ENCODE data around the gene PRIMA1. TPM values are rescaled to one million over a fixed set of nuclear protein-coding genes. Genes with fewer than 3 reads are reported as not detected.
A peak's percentile ranks its signal among the peaks of the same experiment; 100 is the strongest.

PRIMA1 gene
- total and polyA plus RNA-seq, 2 donors from 2014 or later = 1.0 to 1.7 TPM

DNA sequence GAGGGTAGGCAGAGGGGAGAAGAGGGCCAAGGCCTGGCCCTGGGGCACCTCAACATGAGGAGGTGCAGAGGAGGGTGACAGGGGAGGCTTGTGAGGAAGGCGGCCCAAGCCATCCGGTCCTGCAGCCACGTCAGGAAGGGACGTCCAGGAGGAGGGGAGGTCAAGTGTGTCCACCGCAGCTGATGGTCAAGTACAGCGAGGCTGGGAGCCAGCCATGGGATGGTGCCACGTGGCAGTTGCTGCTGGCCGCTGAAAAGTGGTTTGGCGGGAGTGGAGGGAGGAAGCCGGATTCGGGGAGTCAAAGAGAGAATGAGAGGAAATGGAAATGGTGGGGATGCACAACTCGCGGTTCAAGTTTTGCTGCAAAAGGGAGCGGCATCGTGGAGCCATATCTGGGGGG lies 41.2 kb downstream of the PRIMA1 start:
- H3K4me1 ChIP-seq (ENCODE audit: control insufficient read depth in 2 of 3, insufficient read depth in 2 of 3, low read depth in 1 of 3, low read length in 3 of 3) = no peaks in the 10 kb centered on the region
- H3K9me3 ChIP-seq (ENCODE audit: control insufficient read depth in 2 of 3, insufficient read depth in 1 of 3, low read length in 3 of 3) = no peaks in the 10 kb centered on the region
- DNase-seq (peak in 1 of 5 donors; percentile 27), FAIRE-seq (no peak)
- no peak for TF ChIP-seq CTCF (IDR thresholded peaks at IDR 0.05; ENCODE audit: borderline replicate concordance, extremely low read depth, insufficient read depth)
- intact Hi-C loops (cut with DNase I) = no loop called here
- H3K9ac ChIP-seq (ENCODE audit: low read length in 3 of 3) = no peak overlapping the region
- no peaks in the 10 kb centered on the region for H3K36me3 ChIP-seq (ENCODE audit: control insufficient read depth in 2 of 3, insufficient read depth in 3 of 3, low read length in 3 of 3)
- no peak overlapping the region for H3K27ac ChIP-seq (ENCODE audit: low read depth in 2 of 2, low read length in 2 of 2)
- no peak overlapping the region for H3K4me3 ChIP-seq (ENCODE audit: low read length in 3 of 3)
- no peaks in the 10 kb centered on the region for H3K27me3 ChIP-seq (ENCODE audit: control insufficient read depth, insufficient read depth, low read length)

GRCh38 chr14:93745603-93746273 lies 42.5 kb downstream of the PRIMA1 start:
- H3K4me1 ChIP-seq (ENCODE audit: control insufficient read depth in 2 of 3, insufficient read depth in 2 of 3, low read depth in 1 of 3, low read length in 3 of 3) = no peaks in the 10 kb centered on the region
- DNase-seq = peak in 1 of 5 donors; percentile 34
- no peaks in the 10 kb centered on the region for H3K36me3 ChIP-seq (ENCODE audit: control insufficient read depth in 2 of 3, insufficient read depth in 3 of 3, low read length in 3 of 3)
- intact Hi-C loops (cut with DNase I) = no loop called here
- no peaks in the 10 kb centered on the region for H3K9me3 ChIP-seq (ENCODE audit: control insufficient read depth in 2 of 3, insufficient read depth in 1 of 3, low read length in 3 of 3)
- no peak for TF ChIP-seq CTCF (IDR thresholded peaks at IDR 0.05; ENCODE audit: borderline replicate concordance, extremely low read depth, insufficient read depth)
- no peaks in the 10 kb centered on the region for H3K27me3 ChIP-seq (ENCODE audit: control insufficient read depth, insufficient read depth, low read length)
- FAIRE-seq = no peak
- no peak overlapping the region for H3K27ac ChIP-seq (ENCODE audit: low read depth in 2 of 2, low read length in 2 of 2)
- no peak overlapping the region for H3K9ac ChIP-seq (ENCODE audit: low read length in 3 of 3)
- no peak overlapping the region for H3K4me3 ChIP-seq (ENCODE audit: low read length in 3 of 3)

DNA sequence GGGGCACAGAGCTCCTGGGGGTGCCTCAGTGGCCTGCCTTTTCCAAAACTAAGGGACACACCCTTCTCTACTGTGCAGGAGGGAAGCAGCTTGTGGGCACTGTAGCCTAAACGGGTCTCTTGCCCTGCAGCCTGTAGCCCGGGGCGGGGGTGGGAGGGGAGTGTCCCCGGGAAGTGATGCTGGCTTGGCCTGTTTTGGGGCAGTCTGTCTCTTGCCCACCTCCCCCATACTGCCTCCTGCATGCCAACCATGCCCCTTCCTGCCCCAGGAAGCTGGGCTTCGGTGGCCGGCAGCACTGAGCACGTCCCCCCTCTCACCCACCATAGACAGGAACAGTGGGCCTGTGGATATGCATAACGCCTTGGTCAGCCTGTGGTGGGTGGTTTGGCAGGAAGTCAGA lies 43.4 kb downstream of the PRIMA1 start:
- Histone ChIP-seq H3K9me3 (ENCODE audit: control insufficient read depth in 2 of 3, insufficient read depth in 1 of 3, low read length in 3 of 3) (no peaks in the 10 kb centered on the region), H3K4me1 (ENCODE audit: control insufficient read depth in 2 of 3, insufficient read depth in 2 of 3, low read depth in 1 of 3, low read length in 3 of 3) (no peaks in the 10 kb centered on the region), H3K36me3 (ENCODE audit: control insufficient read depth in 2 of 3, insufficient read depth in 3 of 3, low read length in 3 of 3) (no peaks in the 10 kb centered on the region), H3K27me3 (ENCODE audit: control insufficient read depth, insufficient read depth, low read length) (no peaks in the 10 kb centered on the region), H3K4me3 (ENCODE audit: low read length in 3 of 3) (no peak overlapping the region), H3K9ac (ENCODE audit: low read length in 3 of 3) (no peak overlapping the region), H3K27ac (ENCODE audit: low read depth in 2 of 2, low read length in 2 of 2) (no peak overlapping the region)
- FAIRE-seq (no peak), DNase-seq (no peak)
- intact Hi-C loops (cut with DNase I) = no loop called here
- no peak for TF ChIP-seq CTCF (IDR thresholded peaks at IDR 0.05; ENCODE audit: borderline replicate concordance, extremely low read depth, insufficient read depth)

- DNase-seq (no peak), FAIRE-seq (no peak)
- Histone ChIP-seq H3K9me3 (ENCODE audit: control insufficient read depth in 2 of 3, insufficient read depth in 1 of 3, low read length in 3 of 3) (no peaks in the 10 kb centered on the region), H3K4me3 (ENCODE audit: low read length in 3 of 3) (no peak overlapping the region), H3K4me1 (ENCODE audit: control insufficient read depth in 2 of 3, insufficient read depth in 2 of 3, low read depth in 1 of 3, low read length in 3 of 3) (no peaks in the 10 kb centered on the region), H3K36me3 (ENCODE audit: control insufficient read depth in 2 of 3, insufficient read depth in 3 of 3, low read length in 3 of 3) (no peaks in the 10 kb centered on the region), H3K27ac (ENCODE audit: low read depth in 2 of 2, low read length in 2 of 2) (no peak overlapping the region), H3K9ac (ENCODE audit: low read length in 3 of 3) (no peak overlapping the region), H3K27me3 (ENCODE audit: control insufficient read depth, insufficient read depth, low read length) (no peaks in the 10 kb centered on the region)
- TF ChIP-seq CTCF (IDR thresholded peaks at IDR 0.05; ENCODE audit: borderline replicate concordance, extremely low read depth, insufficient read depth) = no peak
- intact Hi-C loops (cut with DNase I) = no loop called here
Observed at GRCh38 chr14:93744176-93744575, 44.1 kb downstream of the PRIMA1 start.
